Activated CD8-positive, alpha-beta memory T cell treated with anti-CD3 and anti-CD28 coated beads, Interleukin-2, amount 50 U/mL, for 4 hours (primary cell): ENCODE results near the gene CDH16.
"Not testable (repeated sequence)": the region's sequence is repeated elsewhere in the genome, so short reads cannot be mapped to it uniquely, and the experiment has no call there.

Experiments
- DNase-seq: peaks from one replicate; pipeline ENCODE4 v3.0.0-alpha.2; 2020

The CDH16 gene

DNA sequence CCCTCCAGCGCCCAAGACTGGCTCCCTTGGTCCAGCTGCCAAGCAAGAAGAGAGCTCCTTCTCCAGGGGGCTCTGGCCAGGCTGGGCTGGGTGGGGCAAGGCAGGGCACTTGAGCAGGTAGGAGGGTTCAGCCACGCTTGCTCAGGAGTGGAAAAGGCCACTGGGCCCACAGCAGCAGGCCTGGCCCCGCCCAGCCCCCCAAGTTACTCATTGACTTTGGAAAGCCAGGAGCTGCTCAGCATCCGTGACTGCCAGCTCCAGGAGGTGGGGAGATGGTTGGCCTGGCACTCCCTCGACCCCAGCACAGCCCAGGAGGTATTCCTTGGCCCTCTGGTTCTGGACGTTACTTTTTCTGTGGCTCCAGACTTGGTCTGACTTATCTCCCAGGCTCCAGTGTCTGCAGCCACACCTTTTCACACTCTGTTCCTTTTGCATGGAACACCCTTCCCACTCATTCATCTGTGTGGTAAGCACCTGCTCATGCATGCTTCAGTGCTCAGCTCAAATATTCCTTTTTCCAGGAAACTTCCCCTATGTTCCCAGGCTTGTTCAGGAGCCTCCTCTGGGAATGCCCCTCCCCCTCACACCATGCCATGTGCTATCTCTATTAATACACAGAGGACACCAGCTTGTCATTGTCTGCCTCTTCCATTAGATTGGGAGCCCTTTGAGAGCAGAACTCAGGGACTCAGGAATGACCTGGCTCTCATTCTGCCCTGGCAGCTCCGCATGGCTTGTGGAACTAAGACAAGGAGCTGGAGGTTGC is at the start of gene CDH16:
Gene CDH16, minus strand, starts transcription at position 83 of the 766 bp plus-strand sequence. CDS start 820 bp downstream, outside the sequence.
- DNase-seq, result no peak

GRCh38 chr16:66964049-66964448 is 45.4 kb upstream of the CDH16 start:
- no peak for DNase-seq

GRCh38 chr16:66961914-66962313 is 43.2 kb upstream of the CDH16 start:
- no peak for DNase-seq

GRCh38 chr16:66961065-66961744 is 42.5 kb upstream of the CDH16 start, which contains the start of gene CES3:
Gene CES3, plus strand, starts transcription at chr16:66961266. Its CDS starts 42 bp downstream, at chr16:66961308.
- DNase-seq, result peak; percentile 50

DNA sequence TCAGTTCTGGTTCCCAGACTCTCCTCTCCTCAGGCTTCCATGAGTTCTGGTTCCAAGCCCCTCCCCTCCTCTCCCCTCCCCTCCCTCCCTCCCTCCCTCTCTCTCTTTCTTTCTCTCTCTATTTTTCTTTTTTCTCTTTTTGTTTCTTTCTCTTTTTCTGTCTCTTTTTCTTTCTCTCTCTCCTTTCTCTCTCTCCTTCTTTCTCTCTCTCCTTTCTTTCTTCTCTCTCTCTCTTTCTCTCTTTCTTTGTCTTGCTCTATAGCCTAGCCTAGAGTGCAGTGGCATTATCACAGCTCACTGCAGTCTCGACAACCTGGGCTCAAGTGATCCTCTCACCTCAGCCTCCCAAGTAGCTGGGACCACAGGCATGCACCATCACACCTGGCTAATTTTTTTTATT is 41.6 kb upstream of the CDH16 start:
- no peak for DNase-seq

DNA sequence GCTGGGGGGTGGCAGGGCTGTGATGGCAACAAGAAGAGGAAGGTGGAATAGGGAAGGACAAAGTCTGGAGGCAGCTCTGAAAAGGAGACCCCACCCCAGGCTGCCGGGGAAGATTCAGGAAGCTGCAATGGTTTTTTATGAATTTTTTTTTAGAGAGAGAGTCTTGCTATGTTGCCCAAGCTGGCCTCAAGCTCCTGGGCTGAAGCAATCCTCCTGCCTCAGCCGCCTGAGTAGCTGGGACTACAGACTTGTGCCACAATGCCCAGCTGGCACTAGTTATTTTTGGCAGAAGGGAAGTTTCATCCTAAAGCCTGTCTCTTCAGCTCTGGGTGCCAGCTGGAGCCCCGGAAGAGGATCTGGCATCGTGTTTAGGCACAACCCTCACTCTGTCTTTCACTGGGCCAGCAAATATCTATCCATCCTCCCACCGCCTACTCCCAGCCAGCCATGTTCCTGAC is 41.0 kb upstream of the CDH16 start:
- no peak for DNase-seq

DNA sequence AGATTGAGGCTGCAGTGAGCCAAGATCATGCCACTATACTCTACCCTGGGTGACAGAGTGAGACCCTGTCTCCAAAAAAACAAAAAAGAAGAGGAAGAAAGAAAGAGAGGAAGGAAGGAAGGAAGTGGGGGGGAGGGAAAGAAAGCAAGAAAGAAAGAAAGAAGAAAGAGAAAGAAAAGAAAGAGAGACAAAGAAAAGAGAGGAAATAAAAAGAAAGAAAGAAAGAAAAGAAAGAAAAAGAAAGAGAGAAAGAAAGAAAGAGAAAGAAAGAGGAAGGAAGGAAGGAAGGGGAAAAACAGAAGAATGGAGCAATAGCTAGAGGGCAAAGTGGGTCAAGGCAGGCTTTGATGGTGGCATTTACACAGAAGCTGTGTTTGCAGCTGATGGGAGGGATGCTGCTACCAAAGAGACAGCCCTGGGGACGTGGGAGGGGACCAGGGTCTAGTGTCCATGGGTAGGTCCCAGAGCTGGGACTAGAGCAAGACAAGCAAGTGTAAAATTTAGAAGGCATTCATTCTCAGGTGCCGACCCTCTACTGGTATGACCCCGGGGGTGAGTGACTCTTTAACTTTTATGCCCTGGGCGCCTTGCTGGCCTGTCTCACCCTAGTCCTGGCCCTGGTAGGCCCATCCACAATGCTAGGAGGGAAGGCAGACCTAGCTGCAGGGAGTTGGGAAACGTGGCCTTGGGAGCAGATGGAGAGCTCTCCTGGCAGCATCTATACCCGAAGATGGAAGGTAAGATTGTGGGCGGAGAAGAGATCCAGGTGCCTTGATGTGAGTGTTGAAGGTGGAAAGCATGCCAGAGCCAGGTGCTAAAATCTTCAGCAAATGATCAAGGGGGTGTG is 40.4 kb upstream of the CDH16 start:
- no peak for DNase-seq

GRCh38 chr16:66956154-66956457 is 37.4 kb upstream of the CDH16 start:
- DNase-seq, result not testable (repeated sequence)

DNA sequence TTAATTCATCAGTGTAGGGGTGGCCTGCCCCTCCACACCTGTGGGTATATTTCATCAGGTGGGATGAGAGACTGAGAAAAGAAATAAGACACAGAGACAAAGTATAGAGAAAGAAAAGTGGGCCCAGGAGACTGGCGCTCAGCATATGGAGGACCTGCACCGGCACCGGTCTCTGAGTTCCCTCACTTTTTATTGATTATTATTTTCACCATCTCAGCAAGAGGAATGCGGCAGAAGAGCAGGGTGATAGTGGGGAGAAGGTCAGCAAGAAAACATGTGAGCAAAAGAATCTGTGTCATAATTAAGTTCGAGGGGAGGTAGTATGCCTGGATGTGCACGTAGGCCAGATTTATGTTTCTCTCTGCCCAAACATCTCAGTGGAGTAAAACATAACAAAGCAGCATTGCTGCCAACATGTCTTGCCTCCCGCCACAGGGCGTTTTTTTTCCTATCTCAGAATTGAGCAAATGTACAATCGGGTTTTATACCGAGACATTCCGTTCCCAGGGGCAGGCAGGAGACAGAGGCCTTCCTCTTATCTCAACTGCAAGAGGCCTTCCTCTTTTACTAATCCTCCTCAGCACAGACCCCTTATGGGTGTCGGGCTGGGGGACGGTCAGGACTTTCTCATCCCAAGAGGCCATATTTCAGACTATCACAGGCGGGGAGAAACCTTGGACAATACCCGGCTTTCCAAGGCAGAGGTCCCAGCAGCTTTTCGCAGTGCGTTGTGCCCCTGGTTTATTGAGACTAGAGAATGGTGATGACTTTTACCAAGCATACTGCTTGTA is 36.9 kb upstream of the CDH16 start:
- not testable (repeated sequence) for DNase-seq

GRCh38 chr16:66954097-66954659 is 35.5 kb upstream of the CDH16 start:
- peak; percentile 74 for DNase-seq

DNA sequence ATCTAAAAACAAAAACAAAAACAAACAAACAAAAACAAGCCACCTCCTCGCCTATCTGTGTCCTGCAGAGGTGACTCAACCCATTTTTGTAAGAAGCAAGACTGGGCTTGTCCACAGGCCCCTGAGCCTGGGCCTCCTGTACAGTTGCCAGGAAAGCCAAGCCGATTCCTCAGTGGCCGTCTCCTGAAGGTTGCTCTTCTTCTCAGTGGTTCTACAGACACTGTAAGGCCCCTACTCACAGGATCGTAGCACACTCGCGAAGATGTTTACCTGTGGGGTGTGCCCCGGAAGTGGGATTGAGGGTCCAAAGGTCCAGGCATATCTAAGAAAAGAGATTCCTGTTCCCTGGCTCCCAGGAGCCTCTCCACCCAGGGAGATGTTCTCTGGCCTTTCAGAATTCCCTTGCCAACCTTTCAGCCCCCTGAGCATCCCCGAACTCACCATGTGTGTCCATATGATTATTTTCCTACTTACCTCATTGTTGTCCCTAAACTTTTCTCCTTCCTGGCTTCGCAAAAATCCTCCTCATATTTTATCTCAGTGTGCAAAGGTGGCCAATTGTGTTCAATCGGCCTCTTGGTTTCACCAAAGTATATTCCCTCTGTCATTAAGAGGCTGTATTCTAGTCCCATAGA is 34.9 kb upstream of the CDH16 start:
- DNase-seq, result no peak

DNA sequence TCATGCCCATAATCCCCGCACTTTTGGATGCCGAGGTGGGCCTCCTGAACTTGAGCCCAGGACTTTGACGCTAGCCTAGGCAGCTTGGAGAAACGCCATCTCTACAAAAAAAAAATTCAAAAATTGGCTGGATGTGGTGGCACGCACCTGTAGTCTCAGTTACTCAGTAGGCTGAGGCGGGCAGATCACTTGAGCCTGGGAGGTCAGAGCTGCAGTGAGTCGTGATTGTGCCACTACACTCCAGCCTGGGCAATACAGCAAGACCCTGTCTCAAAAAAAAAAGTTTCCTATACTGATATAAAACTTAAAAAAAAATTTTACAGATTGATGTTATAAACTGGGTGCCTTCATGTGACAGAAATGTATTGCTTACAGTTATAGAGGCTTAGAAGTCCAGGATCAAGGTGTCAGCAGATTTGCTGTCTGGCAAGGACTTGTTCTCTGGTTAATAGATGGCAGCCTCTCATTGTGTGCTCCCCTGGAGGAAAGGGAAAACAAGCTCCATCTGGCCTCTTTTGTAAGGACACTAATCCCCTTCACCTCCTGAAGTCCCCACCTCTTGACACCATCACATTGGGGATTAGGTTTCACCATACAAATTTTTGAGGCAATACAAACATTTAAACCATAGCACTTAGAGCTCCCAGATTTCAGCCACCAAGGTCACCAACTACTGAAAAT is 33.9 kb upstream of the CDH16 start:
- DNase-seq, result no peak

- DNase-seq, result no peak
Observed at GRCh38 chr16:66950971-66951790, 32.5 kb upstream of the CDH16 start.

DNA sequence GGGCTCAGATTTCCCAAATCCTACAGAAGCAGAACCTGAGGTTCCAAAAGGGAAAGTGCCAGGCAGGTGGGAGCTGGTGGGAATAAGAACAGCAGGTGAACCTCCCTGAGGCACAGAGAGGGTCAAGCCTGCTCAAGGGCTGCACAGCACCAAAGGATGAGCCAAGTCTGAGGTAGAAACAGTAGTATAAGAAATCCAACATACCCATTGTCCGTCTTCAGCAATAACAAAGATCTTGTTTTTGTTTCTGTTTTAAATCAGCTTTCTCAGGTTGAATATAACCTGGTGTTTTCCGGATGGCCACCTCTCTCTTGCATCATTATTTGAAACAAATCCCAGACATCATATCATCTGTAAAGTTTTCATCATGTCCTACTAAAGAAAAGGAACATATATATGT is 31.8 kb upstream of the CDH16 start:
- DNase-seq, result no peak

- DNase-seq, result no peak
Observed at GRCh38 chr16:66949472-66949871, 30.8 kb upstream of the CDH16 start.

DNA sequence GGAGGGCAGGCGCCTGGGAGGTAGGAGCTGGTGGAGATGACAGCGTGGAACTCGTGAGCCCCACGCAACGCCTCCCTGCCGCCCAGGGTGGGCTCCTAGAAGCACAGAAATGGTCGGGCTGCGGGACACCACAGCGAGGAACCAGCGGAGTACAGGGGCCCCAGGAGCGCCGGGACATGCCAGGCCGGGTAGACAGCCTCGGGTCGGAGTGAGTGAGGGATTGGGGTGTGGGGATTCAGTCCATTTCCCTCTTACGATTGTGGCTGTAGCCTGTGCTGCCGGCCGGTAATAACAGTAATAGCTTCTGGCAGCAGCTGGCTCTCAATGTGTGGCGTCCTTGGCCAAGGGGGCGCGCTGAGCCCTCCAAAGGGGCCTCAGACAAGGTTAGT is 30.1 kb upstream of the CDH16 start:
- DNase-seq, result no peak

DNA sequence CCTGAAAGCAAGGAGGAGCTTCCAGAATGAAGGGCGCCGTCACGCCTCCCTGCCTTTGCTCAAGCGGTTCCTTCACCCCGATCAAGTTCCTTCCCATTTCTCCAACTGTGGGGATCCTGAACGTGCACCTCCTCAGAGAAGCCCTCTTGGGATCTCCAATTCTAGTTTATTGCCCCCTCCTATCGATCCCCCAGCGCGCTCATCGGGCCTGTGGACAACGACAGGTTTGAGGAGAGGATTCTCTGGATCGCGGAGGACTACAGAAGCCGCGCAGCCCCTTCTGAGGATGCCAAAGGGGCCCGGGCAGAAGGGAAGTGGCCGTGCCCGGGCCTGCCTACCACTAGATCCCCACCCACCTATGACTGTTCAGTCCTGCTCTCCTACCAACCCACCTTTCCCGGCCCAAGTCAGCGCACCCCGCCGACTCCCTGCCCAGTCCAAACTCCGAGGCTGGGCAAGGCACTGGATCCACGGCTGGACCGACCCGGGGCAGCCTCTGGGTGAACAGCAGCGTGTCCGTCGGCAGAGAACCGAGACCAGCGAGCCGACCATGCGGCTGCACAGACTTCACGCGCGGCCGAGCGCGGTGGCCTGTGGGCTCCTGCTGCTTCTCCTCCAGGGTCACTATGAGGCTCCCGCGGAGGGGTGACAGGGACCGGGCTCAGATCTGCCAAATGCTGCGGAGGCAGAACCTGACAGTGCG is 29.6 kb upstream of the CDH16 start:
- DNase-seq, result no peak

GRCh38 chr16:66947302-66948065 is 28.8 kb upstream of the CDH16 start:
- DNase-seq, result peak; percentile 86

DNA sequence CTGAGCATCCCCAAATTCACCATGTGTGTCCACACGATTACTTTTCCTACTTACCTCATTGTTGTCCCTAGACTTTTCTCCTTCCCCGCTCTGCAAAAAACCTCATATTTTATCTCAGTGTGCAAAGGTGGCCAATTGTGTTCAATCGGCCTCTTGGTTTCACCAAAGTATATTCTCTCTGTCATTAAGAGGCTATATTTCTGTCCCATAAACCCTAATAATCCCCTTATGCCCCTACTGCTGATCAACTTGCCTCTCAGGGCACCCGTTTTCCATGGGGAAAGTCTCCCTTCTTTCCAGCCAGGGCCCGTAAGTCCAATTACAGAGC is 28.3 kb upstream of the CDH16 start:
- DNase-seq, result no peak
